D721Med (cell line): ENCODE results near the gene SHFL.

Experiments
- DNase-seq: peaks from one replicate; pipeline ENCODE4 v3.0.0; 2011; ENCODE audit warnings: low spot score; ENCODE audit not compliant: insufficient read length
- FAIRE-seq: peaks from 2 replicates; lab custom pipeline; 2011; peaks lifted over from hg19 to GRCh38; lab: Jason Lieb, UNC
- CTCF ChIP-seq: IDR thresholded peaks from 2 replicates; pipeline ENCODE4 v1.5.1; 2012; ENCODE audit warnings: mild to moderate bottlenecking, control low read depth; ENCODE audit not compliant: insufficient read depth; ENCODE audit errors: missing control alignments

The SHFL gene

DNA sequence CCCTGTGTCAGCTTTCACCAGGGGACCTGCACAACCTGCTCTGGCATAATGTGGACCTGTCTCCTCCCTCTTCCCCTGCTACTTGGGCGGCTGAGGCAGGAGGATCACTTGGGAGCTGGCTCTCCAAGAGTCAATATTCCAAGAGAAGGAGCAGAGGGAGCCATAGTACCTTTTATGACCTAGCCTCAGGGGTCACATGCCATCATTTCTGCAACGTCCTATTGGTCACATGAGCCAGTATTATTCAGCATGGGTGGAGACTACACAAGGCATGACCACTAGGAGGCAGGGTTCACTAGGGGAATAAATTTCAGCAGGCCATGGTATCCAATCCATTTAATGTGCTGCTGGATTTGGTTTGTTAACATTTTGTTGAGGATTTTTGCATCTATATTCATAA, 12.0 kb upstream of the SHFL start:
- no peak for DNase-seq
- no peak for FAIRE-seq
- TF ChIP-seq CTCF = peak; percentile 29

GRCh38 chr19:10076535-10076934, 9.6 kb upstream of the SHFL start:
- no peak for FAIRE-seq
- TF ChIP-seq CTCF = no peak
- DNase-seq = no peak

DNA sequence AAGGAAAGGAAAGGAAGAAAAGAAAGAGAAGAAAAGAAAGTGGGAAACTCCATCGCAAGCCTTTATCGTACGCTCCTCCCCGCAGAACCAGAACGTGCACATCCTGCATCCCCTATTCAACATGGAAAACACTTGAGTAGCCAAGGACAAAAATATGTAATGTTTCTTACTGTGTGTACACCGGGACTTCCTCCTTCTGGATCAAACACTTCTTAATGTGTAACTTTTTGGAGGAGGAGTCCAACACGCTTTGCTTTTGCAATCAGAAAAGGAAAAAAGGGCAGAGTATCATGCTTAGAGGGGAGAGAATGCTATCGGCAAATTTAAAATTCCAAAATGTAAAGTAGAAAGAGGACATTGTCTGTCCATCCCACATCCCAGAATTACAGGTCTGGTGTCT, 7.8 kb upstream of the SHFL start:
- FAIRE-seq = no peak
- DNase-seq = no peak
- TF ChIP-seq CTCF = no peak

DNA sequence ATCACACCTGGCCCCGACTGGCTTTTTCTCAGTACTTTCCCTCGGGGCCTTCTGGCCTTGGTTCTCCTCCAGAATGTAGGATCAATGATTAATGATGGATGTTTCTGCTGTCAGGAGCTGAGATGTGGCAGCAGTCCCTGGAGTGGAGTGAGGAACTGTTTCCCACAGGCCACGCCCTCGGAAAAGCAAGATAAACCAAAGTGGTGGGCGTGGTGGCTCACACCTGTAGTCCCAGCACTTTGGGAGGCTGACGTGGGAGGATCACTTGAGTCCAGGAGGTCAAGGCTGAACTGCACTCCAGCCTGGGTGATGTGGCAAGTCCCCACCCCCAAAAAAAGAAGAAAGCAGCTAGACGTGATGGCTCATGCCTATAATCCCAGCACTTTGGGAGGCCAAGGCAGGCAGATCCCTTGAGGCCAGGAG, 7.1 kb upstream of the SHFL start:
- FAIRE-seq (no peak), DNase-seq (no peak)
- TF ChIP-seq CTCF = no peak

- no peak for TF ChIP-seq CTCF
- DNase-seq (no peak), FAIRE-seq (no peak)
Measured at GRCh38 chr19:10083911-10084310, 2.2 kb upstream of the SHFL start.

DNA sequence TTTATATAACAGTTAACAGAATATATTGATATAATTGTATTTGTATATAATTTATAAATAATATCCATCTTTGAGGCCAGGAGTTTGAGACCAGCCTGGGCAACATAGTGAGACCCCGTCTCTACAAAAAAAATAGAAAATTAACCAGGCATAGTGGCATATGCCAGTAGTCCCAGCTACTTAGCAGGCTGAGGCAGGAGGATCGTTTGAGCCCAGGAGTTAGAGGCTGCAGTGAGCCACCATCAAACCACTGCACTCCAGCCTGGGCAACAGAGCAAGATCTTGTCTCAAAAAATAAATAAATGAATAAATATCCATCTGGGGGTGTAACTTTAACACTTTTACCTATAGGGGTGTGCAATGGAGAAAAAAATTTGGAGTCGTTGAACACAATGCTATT, 1.3 kb upstream of the SHFL start:
- no peak for DNase-seq
- no peak for FAIRE-seq
- TF ChIP-seq CTCF = no peak

DNA sequence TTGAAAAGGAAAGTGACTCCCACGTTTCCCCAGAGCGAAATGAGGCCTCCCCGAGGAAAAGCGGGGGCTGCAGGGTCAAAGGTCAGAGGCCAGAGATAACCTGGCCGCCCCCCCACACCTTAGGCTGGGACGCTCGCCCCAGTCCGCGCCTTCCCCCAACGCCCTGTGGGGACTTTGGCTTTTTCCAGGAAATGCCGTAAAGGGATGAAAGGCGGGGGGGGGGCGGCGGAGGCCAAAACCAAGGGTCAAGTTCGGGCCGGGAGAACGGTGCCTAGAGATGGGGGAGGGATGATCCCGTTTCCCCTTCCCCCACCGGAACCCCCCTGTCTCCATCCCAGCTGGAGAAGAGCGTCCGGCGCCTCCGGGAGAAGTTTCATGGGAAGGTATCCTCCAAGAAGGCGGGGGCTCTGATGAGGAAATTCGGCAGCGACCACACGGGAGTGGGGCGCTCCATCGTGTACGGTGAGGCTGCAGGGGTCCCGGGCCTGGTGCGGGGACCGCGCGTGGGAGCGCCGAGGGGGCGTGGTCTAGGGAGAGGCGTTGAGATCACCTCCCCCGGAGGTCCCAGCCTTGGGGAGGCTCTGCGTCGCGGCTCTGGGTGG, 575 bp downstream of the SHFL start:
- no peak for FAIRE-seq
- DNase-seq = no peak
- TF ChIP-seq CTCF = no peak
